HL-60/S4 (cell line): Measurements from ENCODE around the gene MYB.
"Not testable (repeated sequence)": the region's sequence is repeated elsewhere in the genome, so short reads cannot be mapped to it uniquely, and the experiment has no call there.

Source experiments
- in situ Hi-C: fragments of 300-500 bp; cut with MboI; formaldehyde crosslinking; loops from 2 replicates; pipeline ENCODE4 v1.14.3; 2022; ENCODE audit warnings: low sequenced_read_pairs

The MYB gene

DNA sequence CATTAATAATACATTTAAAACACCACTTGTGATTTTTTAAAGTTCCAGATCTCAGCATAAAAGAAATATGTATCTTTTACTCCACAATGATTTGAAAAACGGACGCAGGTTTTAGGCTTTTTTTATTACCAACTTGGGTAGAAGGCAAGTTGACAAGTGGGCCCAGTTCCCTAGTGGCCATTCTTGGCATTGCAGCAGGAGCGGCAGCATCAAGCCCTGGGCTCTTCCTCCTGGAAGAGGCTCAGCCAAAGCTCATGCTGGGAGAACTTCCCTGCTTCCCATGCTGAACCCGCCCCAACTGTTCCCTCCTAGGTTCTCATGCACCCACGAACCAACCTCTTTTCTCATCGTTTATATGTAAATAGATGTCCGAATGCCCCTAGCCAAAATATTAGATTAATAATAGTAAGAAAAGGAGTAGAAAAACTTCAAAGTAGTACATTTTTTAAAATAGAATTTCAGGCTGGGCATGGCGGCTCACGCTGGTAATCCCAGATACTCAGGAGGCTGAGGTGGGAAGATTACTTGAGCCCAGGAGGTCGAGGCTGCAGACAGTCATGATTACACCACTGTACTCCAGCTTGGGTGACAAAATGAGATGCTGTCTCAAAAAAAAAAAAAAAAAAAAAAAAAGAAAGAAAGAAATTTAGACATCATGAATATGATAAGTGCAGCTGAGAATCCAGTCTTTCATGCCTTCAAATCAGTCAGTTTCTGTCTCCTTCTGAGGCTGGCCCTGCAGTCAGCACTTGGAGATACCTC, 18.2 kb upstream of the MYB start:
- in situ Hi-C loops: no loop called here

DNA sequence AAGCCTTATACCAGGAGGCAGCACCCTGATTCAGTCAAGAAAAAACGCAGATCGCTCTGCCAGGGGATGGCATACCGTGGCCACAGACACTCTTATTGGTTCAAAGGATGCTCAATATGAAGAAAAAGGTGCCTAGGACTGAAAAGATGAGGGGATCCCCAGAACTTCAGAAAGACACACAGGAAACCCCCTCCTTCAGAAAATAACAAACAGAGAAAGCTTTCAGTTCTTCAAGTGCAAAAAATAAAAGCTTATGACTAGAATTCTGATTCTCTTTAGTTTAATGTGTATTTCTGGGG, 17.7 kb upstream of the MYB start:
- in situ Hi-C loops: no loop called here

DNA sequence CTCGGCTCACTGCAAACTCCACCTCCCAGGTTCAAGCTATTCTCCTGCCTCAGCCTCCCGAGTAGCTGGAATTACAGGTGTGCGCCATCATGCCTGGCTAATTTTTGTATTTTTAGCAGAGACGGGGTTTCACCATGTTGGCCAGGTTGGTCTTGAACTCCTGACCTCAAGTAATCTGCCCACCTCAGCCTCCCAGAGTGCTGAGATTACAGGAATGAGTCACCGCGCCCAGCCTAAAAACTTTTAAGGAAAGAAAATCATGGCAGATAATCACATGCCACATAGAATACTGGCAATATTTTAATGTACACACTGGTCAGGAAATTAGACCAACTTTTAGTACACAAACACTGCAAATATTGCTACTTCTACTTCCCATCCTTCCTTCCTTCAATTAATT, 16.7 kb upstream of the MYB start:
- in situ Hi-C loops: not testable (repeated sequence)

GRCh38 chr6:135165031-135165430, 16.1 kb upstream of the MYB start:
- in situ Hi-C loops: no loop called here

GRCh38 chr6:135166515-135166914, 14.6 kb upstream of the MYB start:
- in situ Hi-C loops: no loop called here

- in situ Hi-C loops: no loop called here
These were observed 13.5 kb upstream of the MYB start for GRCh38 chr6:135167617-135168016.

DNA sequence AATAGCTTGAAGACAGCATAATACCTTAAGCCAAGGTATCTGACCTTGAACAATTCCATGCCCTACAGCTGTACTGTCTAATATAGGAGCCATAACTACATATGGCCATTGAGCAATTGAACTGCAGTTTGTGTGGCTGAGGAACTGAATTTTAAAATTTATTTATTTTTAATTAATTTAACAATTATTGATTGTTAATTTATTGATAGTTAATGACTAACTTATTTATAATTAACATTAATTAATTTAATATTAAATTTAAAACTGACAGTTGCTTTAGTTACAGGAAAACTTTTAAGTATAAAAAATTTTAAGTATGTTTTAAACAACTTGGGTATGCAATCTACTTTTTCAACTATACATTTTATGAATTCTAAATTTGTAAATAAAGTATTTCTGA, 12.3 kb upstream of the MYB start:
- in situ Hi-C loops: no loop called here

DNA sequence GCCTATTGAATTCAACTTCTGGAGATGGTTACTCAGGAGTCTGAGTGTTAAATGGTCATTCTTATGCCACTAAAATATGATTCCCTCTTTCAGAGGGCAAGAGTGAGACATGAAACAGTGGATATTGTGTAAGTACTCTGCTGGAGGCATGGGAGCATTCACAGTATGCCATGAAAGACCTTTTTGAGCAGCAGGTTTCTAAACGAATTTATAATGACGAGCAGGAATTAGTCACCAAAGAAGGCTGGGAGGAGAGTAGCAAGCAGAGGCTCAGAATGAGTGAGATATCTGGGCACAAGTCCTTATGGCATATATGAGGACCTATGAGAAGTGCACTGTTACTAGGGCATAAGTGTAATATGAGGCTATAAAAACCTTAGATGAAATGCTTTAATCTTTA, 10.9 kb upstream of the MYB start:
- in situ Hi-C loops: no loop called here

DNA sequence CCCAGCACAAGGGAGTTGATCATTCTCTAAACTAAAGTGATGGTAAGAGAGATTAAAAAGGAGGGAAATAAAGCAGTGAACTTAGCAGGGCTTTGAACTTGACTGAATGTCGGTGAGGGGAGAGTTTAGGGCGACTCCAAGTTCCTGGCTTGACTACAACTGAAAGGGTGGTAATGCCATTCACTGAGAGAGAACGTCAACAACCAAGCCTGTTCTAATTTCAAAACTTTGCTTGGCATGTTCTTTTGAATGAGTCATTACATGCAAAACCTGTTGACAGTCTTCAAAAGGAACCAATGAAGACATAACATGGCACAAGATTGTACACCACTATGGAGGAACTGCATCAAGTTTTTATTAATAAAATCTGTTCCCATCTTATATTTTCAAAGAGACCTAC, 10.3 kb upstream of the MYB start:
- in situ Hi-C loops: no loop called here

DNA sequence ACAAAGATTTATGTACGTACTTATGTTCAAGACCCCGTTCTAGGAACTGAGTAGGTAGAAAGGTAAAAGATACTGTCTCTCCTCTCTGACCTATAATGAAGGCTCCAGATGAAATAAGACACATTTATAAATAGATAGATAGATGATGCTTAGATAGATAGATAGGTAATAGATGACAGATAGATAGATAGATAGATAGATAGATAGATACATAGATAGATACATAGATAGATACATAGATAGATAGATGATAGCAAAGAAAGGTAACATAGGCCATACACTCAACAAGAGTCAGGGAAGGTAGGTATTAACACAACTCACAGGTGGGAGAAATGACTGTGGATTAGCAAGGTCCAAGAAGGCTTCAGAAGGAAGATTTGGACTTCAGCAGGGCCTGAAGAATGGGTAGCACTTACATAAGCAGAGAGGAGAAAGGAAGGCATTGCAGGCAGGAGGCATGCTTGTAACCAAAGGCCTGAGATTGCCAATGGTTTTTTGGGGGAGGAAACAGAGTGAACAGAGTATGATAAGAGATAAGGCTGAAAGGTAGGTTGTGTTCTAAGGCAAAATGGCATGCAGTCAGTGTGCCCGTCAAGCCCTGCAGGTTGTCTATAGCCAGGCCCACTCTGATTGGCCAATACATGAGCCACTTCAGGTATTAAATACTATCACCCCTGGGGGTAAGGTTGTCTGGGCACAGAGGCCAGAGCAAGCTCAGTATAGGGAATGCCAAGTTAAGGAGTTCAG, 7.7 kb upstream of the MYB start:
- in situ Hi-C loops: no loop called here

GRCh38 chr6:135173989-135174484, 7.1 kb upstream of the MYB start:
- in situ Hi-C loops: no loop called here

- in situ Hi-C loops: no loop called here
These were observed 5.0 kb upstream of the MYB start for GRCh38 chr6:135176058-135176457.

DNA sequence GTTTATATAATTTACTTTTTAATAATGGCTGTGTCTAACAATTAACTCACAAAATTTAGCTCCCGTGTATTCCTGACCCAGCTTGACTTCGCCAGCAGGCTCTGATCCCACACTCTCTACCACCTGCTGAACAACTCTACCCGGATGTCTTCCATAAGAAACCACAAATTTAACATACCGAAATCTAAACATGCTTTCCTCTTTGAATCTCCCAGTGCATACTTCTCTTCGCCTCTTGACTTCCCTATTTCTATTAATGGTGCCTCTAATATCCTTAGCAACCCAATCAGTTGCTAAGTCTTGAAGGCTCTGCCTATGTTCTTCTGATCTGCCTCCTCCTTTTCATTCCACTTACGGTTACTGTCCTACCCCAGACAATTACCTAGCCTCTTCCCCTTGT, 4.6 kb upstream of the MYB start:
- in situ Hi-C loops: no loop called here

GRCh38 chr6:135179372-135179771, 1.7 kb upstream of the MYB start:
- in situ Hi-C loops: no loop called here

DNA sequence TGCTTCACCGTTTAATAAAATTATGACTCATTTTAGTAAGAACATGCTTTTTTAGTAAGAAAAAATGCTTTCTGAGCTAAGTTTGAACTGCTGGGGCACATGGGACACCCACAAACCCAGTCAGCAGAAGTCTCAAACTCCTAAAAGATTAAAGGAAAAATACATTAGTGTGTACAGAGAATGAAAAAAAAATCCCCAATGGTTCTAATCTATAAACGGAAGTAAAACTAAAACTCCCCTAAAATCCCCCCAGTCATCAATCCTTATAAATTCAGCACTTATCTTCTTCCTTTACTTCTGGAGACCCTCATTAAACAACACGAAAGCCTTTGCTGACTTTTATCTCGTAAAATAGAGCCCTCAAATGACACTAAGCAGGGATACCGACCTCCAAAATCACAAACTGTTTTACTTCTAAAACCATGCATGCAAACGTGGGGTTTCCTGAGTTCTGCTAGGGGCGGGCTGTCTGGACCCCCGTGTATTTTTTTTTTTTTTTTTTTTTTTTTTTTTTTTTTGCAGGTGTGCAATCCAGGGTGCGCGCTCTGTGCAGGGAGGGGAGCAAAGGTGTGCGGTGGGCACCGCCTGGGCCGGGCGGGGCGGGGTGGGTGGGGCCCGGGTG, 1.1 kb upstream of the MYB start:
- in situ Hi-C loops: no loop called here

DNA sequence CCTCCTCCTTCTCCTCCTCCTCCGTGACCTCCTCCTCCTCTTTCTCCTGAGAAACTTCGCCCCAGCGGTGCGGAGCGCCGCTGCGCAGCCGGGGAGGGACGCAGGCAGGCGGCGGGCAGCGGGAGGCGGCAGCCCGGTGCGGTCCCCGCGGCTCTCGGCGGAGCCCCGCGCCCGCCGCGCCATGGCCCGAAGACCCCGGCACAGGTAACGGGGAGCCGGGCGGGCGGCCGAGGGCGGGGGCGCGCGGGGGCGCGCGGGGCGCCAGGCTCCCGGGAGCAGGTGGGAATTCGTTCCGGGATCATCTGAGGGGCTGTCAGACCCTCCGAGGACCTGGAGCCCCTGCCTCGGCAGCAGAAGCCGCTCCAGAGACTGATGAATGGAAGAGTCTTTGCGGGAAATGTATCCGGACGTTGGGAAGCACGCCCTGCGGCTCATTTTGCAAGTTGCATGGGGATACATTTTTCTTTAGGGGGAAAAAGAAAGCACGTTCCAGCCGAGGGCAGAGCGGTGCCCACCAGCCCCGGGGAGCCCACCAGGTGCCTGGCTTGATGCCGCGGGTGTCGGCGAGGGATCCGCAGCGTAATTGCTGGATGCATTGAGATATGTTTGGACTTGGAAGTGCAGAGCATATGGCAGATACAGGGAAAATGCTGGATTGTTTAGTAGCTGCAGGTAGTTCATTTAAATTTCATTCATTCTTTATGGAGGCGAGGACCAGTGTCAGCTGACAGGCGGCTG, 394 bp downstream of the MYB start:
- in situ Hi-C loops: no loop called here

DNA sequence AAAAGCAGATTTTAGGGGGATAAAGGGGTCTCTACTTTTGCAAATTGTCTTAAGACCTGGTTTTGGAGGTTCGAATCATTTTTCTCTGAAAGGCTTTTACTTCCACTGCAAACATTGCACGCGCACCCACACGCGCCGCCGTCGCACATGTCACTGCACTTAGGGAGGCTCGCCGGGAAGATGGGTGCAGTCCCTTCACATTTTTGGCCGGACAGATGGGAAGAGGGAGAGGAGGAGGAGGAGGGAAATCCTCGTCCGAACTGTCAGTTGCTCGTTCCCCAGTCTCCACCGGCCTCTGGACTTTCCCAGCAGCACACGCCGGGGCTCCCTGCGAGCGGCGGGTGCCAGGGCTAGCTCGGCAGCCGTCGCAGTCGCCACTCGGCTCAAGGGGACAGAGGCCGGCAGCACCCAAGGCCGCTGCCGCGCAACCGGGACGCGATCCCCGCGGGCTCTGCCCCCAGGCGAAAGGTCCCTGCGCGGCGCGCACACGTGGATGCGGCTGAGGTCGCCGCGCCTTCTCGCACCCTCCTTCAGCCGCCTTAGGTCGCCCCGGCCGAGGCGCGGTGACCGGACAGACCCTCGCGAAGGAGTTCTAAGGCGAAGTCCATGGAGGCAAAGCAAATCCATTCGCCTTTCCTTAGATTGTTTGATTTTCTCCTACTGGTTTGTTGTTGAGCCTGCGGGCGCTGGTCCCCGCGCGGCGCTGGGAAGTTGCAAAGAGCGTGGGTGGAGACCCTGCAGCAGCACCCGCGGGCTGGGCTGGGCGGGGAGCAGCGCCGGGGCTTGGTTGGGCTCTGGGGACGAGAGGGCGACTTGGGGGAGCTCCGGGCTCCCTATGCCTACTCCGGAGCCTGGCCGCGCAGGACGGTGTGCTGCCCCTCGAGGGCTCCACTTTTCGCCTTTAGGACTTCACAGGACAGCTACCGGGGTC, 1.2 kb downstream of the MYB start:
- in situ Hi-C loops: no loop called here

GRCh38 chr6:135183002-135183531, 2.0 kb downstream of the MYB start:
- in situ Hi-C loops: no loop called here

DNA sequence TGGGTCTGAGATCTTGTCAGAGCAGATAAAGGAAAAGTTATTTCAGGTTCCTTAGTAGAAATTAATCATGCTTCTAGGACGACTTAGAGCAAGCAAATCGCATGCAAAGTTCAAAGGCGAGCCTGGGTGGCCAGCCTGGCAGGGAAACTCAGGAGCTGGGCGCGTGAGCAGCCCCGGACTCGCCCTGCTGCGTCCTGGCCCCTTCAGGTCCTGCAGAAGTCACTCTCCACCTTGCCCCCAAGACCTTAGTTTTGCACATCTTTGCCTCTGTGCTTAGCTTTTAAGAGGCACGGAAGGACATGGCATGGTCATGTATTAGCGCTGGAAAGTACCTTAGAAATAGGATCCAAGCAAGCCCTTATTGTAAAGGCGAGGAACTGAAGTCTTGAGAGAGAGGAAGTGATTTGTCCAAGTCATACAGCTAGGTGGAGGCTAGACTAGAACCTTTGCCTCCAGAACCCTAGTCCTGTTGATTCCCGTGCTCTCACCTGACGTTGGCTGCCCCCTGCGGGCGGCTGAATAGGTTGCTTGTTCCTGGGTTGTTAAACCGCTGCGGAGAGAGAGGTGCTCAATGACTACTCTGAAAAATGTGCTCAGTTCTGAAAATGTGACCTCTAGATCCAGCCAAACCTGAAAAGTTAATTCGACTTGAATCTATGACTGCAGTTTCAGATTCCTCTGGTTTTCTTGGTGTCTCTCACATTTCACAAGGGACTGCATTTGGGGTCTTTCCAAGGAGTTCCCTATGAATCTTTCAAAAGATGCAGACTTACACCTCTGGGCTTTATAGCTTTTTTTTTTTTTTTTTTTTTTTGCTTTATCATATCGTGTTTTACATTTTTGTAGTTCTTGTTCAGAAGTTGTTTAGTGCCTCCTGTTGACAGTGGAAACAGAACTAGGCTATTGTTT, 2.7 kb downstream of the MYB start:
- in situ Hi-C loops: no loop called here
